TTC549 (cell line): Measurements from ENCODE around the gene PRR15.

Source experiments
- FAIRE-seq: peaks from 2 replicates; lab custom pipeline; 2012; peaks lifted over from hg19 to GRCh38; lab: Jason Lieb, UNC

The PRR15 gene

GRCh38 chr7:29569648-29570047 lies 6.0 kb downstream of the PRR15 start:
- no peak for FAIRE-seq

- no peak for FAIRE-seq
These were observed 8.9 kb downstream of the PRR15 start for GRCh38 chr7:29572558-29572957.

- FAIRE-seq = no peak
These were observed 9.9 kb downstream of the PRR15 start for GRCh38 chr7:29573567-29573966.

GRCh38 chr7:29574659-29575058 lies 11.0 kb downstream of the PRR15 start:
- FAIRE-seq = no peak

DNA sequence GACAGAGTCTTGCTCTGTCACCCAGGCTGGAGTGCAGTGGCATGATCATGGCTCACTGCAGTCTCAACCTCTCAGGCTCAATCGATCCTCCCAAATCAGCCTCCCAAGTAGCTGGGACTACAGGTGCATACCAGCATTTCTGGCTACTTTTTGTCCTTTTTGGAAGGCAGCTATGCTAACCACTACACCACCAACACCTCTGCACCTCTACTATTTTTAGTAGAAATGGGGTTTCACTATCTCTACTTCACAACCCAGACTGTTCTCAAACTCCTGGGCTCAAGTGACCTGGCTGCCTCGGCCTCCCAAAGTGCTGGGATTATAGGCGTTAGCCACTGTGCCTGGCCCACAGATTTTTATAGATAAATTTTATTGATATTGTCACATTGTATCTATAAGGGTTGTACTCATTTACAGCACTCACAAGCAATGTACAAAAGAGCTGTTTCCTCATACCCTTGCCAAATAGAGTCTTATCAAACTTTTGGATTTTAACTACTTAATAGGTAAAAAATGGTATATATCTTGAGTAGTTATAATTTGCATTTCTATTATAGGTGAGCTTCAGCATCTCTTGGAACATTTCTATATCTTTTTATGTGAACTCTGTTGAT lies 23.7 kb downstream of the PRR15 start:
- FAIRE-seq = no peak

- no peak for FAIRE-seq
These were observed 24.6 kb downstream of the PRR15 start for GRCh38 chr7:29588212-29588611.

DNA sequence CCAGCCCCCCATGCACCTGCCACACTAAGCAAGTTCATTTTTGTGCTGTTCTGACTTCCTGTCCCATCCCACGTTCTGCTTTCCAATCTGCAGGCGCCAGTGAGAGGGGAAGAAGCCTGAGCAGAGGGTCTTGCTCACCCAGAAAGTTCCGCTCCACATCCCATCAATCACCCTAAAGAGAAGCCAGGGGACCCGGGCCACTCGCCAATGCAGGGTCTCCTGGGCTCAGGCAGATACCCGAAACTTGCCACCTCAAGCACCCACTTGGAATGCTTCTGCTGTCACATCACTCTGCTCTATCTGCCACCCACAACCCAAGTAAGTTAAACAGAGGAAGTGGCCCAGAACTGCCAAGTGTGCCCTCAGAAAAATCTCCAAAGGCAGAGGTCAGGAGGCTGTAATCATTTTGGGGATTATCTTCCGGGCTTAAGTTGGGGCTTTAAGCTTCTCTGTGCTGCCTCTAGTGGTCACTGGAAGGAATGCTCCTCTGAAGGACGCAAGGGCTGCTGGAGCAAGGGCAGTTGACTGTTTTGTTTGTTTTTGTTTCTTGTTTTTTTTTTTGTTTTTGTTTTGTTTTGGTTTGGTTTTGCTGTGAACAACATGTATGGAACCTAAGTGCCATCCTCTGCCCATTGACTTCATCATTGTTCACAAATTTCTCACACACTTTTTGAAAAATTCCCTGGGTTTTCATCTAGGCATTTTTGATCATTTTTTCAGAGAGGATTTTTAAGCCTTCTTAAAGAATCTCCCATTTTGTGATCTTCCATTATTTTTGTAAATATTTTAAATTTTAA lies 25.5 kb downstream of the PRR15 start:
- FAIRE-seq = no peak

- no peak for FAIRE-seq
These were observed 29.2 kb downstream of the PRR15 start for GRCh38 chr7:29592866-29593265.

DNA sequence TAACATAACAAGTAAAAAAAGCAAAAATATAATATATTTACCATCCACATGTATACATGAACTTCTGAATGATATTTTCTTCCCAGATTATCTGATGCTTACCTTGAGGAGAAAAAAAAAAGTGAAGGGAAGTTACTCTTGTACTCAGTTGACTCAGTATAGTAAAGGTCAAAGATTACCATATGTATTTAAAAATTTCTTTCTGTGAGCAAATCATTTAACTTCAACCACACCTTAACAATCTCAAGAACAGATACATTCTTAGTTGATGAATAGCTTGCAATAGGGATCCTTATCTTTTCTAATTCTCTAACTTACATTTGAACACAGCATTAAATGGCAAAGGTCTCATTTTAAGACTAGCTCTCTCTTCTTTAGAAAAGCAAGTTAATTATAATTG lies 29.8 kb downstream of the PRR15 start:
- FAIRE-seq = no peak

DNA sequence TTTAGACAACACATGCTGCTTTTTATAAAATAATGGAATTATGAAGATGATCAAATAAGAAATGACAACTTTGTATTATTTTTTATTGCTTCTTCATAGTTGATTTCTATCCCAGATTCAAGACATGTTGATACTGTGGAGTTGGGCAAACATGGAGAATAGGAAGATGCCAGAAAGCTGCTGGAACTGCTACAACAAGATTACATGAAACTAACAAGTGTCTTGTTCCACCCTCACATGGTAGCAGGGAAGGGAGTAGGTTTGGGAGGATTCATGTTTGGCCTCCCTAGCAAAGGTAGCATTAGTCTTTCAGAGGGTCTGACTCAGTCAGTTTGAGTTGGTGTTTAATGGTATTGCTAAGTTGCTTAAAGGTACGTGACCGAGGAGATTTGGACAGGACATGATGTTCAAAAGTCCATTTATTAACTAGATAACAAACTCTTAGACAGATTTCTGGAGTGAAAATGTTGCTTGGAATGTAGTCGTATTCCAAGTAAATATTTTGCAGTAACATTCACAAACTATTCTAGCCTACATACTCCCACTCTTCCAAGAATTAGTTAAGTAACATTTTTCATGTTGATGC lies 33.1 kb downstream of the PRR15 start:
- no peak for FAIRE-seq

DNA sequence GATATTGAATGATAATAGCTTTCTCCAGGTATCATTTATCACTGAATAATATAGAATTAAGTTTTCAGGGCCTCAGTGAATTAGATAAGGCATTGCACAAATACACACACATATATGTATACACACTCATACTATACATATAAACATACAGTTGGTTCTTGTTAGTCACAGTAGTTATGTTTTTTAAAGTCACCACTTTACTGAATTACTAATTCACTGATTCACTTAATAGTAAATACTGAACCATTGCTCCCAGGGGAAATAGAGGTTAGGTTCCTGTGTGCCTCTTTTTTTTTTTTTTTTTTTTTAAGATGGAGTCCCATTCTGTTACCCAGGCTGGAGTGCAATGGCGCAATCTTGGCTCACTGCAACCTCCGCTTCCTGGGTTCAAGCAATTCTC lies 33.6 kb downstream of the PRR15 start:
- FAIRE-seq = no peak

DNA sequence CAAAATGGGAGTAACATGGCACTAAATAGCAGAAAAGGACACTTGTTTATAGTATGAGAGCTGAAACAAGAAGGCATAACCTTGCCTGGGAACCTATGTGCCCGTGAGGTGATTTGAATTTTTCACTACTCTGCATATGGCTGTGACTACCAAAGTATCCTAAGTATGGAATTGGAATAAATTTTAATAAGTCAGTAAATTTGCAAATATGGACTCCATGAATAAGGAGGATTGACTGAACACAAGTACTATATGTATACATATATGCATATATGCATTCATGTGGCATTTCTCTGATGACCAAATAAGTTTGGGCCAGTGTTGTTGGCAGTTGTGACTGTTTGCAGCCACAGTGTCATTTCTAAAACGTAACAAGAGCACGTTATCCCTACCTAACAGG lies 34.5 kb downstream of the PRR15 start:
- no peak for FAIRE-seq

DNA sequence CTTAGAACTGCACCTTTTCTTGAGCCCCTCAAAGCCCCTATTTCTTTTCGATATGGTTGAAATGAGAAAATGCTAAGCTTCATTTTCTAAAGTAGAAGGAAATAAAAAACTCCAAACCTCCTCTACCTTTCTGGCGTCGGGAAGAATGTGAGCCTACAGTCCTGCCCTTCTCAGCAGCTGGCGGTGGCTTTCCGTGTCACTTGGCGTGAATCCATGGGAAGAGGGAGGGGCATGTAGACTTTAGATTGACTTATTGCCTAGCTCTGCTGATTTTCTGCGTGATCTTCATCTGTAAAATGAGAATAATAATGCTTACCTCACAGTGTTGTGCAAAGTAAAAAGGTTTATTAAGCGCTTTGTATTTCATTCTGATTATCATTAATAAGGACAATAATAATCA lies 35.0 kb downstream of the PRR15 start:
- FAIRE-seq = no peak

DNA sequence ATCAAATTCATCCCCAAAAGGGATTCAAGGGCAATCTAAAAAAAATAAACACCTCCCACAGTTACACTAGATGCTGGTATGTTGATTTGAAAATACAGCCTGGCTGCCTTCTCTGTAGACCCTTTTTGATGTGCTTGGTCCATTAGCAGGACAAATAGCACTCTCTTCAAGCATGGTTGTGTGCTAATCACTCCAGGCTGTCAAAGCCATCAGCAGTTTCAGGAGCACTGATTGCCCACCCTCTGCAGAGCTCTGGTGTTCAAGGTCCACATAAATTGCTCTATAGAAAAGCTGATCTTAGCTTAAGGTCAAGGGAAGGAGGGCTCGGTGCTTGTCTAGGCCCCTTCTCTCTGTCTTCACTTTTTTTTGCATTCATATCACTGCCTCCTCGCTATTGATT lies 35.4 kb downstream of the PRR15 start:
- no peak for FAIRE-seq

GRCh38 chr7:29600661-29601060 lies 37.0 kb downstream of the PRR15 start:
- FAIRE-seq = no peak

- no peak for FAIRE-seq
These were observed 40.4 kb downstream of the PRR15 start for GRCh38 chr7:29604052-29604451.

- peak; percentile 47 for FAIRE-seq
These were observed 41.1 kb downstream of the PRR15 start for GRCh38 chr7:29604702-29605101.

- no peak for FAIRE-seq
These were observed 42.0 kb downstream of the PRR15 start for GRCh38 chr7:29605671-29606070.

DNA sequence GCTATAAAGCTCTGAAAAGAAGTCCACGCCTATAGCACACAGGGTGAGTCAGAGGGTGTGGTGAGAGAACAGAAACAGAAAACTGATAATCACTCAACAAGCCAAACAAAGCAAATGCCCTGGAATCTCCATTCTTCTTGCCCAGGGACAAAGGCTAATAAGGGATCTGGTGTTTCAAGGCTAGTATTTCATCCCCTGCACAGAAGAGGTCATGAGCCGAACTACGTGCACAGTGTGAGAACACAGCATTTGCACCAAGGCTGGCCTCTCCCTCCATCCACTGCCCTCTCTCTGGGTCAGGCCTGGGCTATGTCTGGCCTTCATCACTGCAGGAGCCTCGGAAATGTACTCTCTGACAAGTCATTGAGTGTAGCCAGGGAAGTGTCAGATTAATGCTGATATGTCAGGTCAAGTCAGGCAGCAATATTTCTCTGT lies 42.7 kb downstream of the PRR15 start:
- no peak for FAIRE-seq

DNA sequence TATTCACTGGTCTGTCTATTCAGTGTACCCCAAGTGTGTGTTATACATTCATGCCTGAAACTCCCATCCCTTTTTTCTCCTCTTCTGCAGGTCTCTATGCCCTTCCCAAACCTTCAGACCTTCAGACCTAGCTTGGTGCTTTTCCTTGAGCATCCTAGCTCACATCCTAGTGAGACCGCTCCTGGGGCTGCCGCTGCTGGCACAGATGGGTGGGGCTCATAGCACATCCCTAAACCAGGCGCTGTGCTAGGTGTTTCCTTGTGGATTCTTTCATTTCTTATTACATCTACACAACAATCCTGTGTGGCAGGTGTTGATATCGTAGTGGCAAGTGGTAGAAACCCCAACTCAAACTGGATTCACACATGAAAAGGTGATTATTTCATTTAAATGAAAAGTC lies 43.2 kb downstream of the PRR15 start:
- FAIRE-seq = no peak

DNA sequence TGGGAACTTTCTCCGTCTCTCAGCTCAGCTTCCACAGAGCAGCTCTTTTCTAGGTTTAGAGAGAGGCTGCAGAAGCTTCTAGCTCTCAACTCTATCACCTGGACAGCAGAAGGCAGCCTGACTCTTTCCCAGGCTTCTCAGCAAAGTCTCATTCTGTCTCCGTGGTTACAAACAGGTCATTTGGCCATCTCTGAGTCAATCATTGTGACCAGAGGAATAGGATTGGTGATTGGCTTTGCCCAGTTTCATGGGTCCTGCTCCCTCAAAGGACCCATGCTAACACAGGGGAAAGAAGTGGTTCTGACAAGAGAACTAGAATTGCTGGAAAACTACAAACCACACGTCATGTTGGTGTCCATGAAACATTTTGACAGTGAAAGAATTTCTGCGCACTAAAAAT lies 43.6 kb downstream of the PRR15 start:
- FAIRE-seq = no peak

DNA sequence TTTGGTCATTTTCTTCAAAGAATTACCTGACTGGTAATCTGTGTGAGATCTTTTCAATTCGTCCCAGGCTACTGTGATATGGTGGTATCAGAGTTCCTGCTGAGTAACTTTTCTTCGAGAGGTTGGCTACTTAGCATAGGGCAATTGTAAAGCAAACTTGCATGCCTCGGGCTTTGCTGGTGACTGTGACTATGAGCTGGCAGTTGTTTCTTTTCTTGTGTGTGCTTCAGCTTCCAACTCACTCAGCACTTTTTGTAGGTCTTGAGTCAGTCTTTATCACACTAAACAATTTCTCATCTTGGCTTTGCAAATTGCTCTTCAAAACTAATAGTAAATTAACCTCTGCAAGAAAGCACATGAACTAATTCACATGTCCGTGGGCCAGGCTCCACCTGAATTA lies 44.3 kb downstream of the PRR15 start:
- no peak for FAIRE-seq

DNA sequence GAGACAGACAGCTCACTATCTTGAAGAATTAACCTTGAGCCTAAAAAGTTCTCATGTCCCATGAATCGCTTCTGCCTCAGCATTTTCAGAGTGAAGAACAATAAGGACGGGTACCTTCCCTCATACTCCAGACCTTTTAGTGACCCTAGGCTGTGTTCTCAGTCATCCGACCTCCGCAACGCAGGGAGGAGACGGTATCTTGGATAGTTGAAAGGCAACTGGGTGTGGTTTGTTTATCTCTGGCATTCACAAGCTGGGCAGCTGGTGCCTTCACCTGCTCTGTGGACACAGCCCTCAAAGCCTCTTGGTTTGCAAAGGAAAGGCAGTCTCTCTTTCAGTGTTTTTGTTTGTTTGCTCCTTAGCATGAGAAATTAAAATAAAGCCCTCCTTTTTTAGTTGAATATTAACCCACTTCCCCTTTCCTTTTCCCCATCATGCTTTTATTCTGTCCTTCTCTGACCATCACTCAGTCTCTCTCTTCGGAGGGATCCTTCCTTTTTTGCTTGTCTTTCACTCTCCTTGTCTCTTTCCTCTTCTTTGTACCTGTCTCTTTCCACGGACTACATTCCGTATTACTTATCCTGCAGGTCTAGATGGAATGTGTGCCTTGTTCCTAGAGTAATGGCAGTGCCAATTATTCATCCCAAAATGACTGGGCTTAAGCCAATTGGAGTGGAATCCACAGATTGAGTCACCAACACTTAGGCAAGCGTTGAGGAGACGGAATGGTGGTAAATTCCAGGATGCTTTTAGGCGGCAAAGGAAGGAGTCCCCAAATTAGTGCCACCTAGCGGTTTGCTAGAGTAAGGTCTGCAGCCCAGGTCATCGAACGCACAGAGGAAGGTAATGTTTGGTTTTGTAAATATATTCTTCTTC lies 45.8 kb downstream of the PRR15 start:
- no peak for FAIRE-seq
